ENCODE data around the gene EXOC4. TPM values are rescaled to one million over a fixed set of nuclear protein-coding genes. Genes with fewer than 3 reads are reported as not detected.

Gene EXOC4
- total RNA-seq, 4 donors from 2014 or later, result 52.4 to 82.2 (median 67.0) TPM

GRCh38 chr7:133739817-133740216 is 486.9 kb downstream of the EXOC4 start:
- no peak for TF ChIP-seq POLR2A (IDR thresholded peaks at IDR 0.05)
- TF ChIP-seq CTCF (IDR thresholded peaks at IDR 0.05), result no peak
- intact Hi-C loops (cut with DNase I; ENCODE audit: low total_unique reads), result no loop called here

GRCh38 chr7:133741078-133741477 is 488.2 kb downstream of the EXOC4 start:
- H3K4me3 ChIP-seq (ENCODE audit: low read depth, poor library complexity, severe bottlenecking), result no peak overlapping the region
- no peak for DNase-seq (ENCODE audit: low spot score in 2 of 2)
- intact Hi-C loops (cut with DNase I; ENCODE audit: low total_unique reads), result no loop called here
- no peak for TF ChIP-seq CTCF (IDR thresholded peaks at IDR 0.05)
- TF ChIP-seq POLR2A (IDR thresholded peaks at IDR 0.05), result no peak
- 94 to 99% methylated on average over 3 of the region's 3 CpGs for WGBS, 2 donors

More at GRCh38 chr7:133739817-133740216, 486.9 kb downstream of the EXOC4 start:
- no peak overlapping the region for H3K4me3 ChIP-seq (ENCODE audit: low read depth, poor library complexity, severe bottlenecking)
- WGBS, 2 donors, result 95 to 98% methylated on average over 1 of the region's 1 CpG
- no peak for DNase-seq (ENCODE audit: low spot score in 2 of 2)

- 97 to 98% methylated on average over 3 of the region's 3 CpGs for WGBS, 2 donors
- TF ChIP-seq POLR2A (IDR thresholded peaks at IDR 0.05) (no peak), CTCF (IDR thresholded peaks at IDR 0.05) (no peak)
- intact Hi-C loops (cut with DNase I; ENCODE audit: low total_unique reads), result no loop called here
- no peak for DNase-seq (ENCODE audit: low spot score in 2 of 2)
- no peak overlapping the region for H3K4me3 ChIP-seq (ENCODE audit: low read depth, poor library complexity, severe bottlenecking)
Observed at GRCh38 chr7:133741703-133742102, 488.8 kb downstream of the EXOC4 start.

- intact Hi-C loops (cut with DNase I; ENCODE audit: low total_unique reads), result no loop called here
- WGBS, 2 donors, result 80 to 84% methylated on average over 6 of the region's 6 CpGs
- no peak overlapping the region for H3K4me3 ChIP-seq (ENCODE audit: low read depth, poor library complexity, severe bottlenecking)
- DNase-seq (ENCODE audit: low spot score in 2 of 2), result no peak
- TF ChIP-seq POLR2A (IDR thresholded peaks at IDR 0.05) (no peak), CTCF (IDR thresholded peaks at IDR 0.05) (no peak)
Observed at GRCh38 chr7:133742709-133743538, 490.0 kb downstream of the EXOC4 start.

- intact Hi-C loops (cut with DNase I; ENCODE audit: low total_unique reads), result no loop called here
- 78 to 83% methylated on average over 3 of the region's 3 CpGs for WGBS, 2 donors
Observed at GRCh38 chr7:133744451-133744850, 491.6 kb downstream of the EXOC4 start.

More at GRCh38 chr7:133744451-133744850, 491.6 kb downstream of the EXOC4 start:
- H3K4me3 ChIP-seq (ENCODE audit: low read depth, poor library complexity, severe bottlenecking), result no peak overlapping the region
- TF ChIP-seq POLR2A (IDR thresholded peaks at IDR 0.05) (no peak), CTCF (IDR thresholded peaks at IDR 0.05) (no peak)
- DNase-seq (ENCODE audit: low spot score in 2 of 2), result no peak

Measured in lower leg skin (tissue), 4 donors.